ENCODE data around the gene HSBP1L1. TPM values are rescaled to one million over a fixed set of nuclear protein-coding genes. Genes with fewer than 3 reads are reported as not detected.

Gene HSBP1L1
- total RNA-seq, 1 donor from 2014 or later, result 1.3 TPM

- H3K4me1 ChIP-seq, result peaks cover 0 to 3% of the 10 kb centered on the region in 2 donors
- H3K27ac ChIP-seq, result no peak overlapping the region
- no peak for TF ChIP-seq CTCF (IDR thresholded peaks at IDR 0.05)
- DNase-seq (ENCODE audit: low spot score in 2 of 2), result peak in 1 of 2 donors; percentile 52
- intact Hi-C loops (cut with DNase I), result no loop called here
- no peaks in the 10 kb centered on the region for H3K9me3 ChIP-seq
- no peak overlapping the region for H3K4me3 ChIP-seq
- peaks cover 28 to 65% of the 10 kb centered on the region in 2 donors for H3K36me3 ChIP-seq
- no peaks in the 10 kb centered on the region for H3K27me3 ChIP-seq
Measured at GRCh38 chr18:79940814-79941472, 23.5 kb upstream of the HSBP1L1 start.

GRCh38 chr18:79941473-79942119, 22.8 kb upstream of the HSBP1L1 start:
- Histone ChIP-seq H3K9me3 (no peaks in the 10 kb centered on the region), H3K4me1 (peaks cover 0 to 3% of the 10 kb centered on the region in 2 donors), H3K36me3 (peaks cover 28 to 60% of the 10 kb centered on the region in 2 donors), H3K27ac (no peak overlapping the region), H3K27me3 (no peaks in the 10 kb centered on the region), H3K4me3 (no peak overlapping the region)
- no peak for TF ChIP-seq CTCF (IDR thresholded peaks at IDR 0.05)
- DNase-seq (ENCODE audit: low spot score in 2 of 2), result peak in 1 of 2 donors; percentile 51
- intact Hi-C loops (cut with DNase I), result no loop called here

- no peak overlapping the region for H3K27ac ChIP-seq
- H3K9me3 ChIP-seq, result no peaks in the 10 kb centered on the region
- H3K27me3 ChIP-seq, result no peaks in the 10 kb centered on the region
- intact Hi-C loops (cut with DNase I), result no loop called here
- H3K4me3 ChIP-seq, result no peak overlapping the region
- peaks cover 0 to 3% of the 10 kb centered on the region in 2 donors for H3K4me1 ChIP-seq
- H3K36me3 ChIP-seq, result peaks cover 28 to 54% of the 10 kb centered on the region in 2 donors
- no peak for DNase-seq (ENCODE audit: low spot score in 2 of 2)
- no peak for TF ChIP-seq CTCF (IDR thresholded peaks at IDR 0.05)
Measured at GRCh38 chr18:79942211-79942610, 22.2 kb upstream of the HSBP1L1 start.

GRCh38 chr18:79942786-79943607, 21.4 kb upstream of the HSBP1L1 start:
- Histone ChIP-seq H3K36me3 (peaks cover 28 to 47% of the 10 kb centered on the region in 2 donors), H3K4me3 (no peak overlapping the region), H3K27me3 (no peaks in the 10 kb centered on the region), H3K4me1 (peaks cover 0 to 3% of the 10 kb centered on the region in 2 donors), H3K9me3 (no peaks in the 10 kb centered on the region), H3K27ac (no peak overlapping the region)
- intact Hi-C loops (cut with DNase I), result no loop called here
- no peak for TF ChIP-seq CTCF (IDR thresholded peaks at IDR 0.05)
- peak in 1 of 2 donors; percentile 58 for DNase-seq (ENCODE audit: low spot score in 2 of 2)

- Histone ChIP-seq H3K4me3 (no peak overlapping the region), H3K27ac (no peak overlapping the region)
Measured at GRCh38 chr18:79943608-79944125, 20.8 kb upstream of the HSBP1L1 start.

More at GRCh38 chr18:79943608-79944125, 20.8 kb upstream of the HSBP1L1 start:
- intact Hi-C loops (cut with DNase I), result no loop called here
- H3K36me3 ChIP-seq, result peaks cover 28 to 41% of the 10 kb centered on the region in 2 donors
- TF ChIP-seq CTCF (IDR thresholded peaks at IDR 0.05), result no peak
- DNase-seq (ENCODE audit: low spot score in 2 of 2), result peak in 1 of 2 donors; percentile 65
- H3K4me1 ChIP-seq, result peaks cover 0 to 3% of the 10 kb centered on the region in 2 donors
- no peaks in the 10 kb centered on the region for H3K9me3 ChIP-seq
- H3K27me3 ChIP-seq, result no peaks in the 10 kb centered on the region

All from ascending aorta (tissue), 2 donors.